ENCODE data around the gene PI4KA.

PI4KA gene

DNA sequence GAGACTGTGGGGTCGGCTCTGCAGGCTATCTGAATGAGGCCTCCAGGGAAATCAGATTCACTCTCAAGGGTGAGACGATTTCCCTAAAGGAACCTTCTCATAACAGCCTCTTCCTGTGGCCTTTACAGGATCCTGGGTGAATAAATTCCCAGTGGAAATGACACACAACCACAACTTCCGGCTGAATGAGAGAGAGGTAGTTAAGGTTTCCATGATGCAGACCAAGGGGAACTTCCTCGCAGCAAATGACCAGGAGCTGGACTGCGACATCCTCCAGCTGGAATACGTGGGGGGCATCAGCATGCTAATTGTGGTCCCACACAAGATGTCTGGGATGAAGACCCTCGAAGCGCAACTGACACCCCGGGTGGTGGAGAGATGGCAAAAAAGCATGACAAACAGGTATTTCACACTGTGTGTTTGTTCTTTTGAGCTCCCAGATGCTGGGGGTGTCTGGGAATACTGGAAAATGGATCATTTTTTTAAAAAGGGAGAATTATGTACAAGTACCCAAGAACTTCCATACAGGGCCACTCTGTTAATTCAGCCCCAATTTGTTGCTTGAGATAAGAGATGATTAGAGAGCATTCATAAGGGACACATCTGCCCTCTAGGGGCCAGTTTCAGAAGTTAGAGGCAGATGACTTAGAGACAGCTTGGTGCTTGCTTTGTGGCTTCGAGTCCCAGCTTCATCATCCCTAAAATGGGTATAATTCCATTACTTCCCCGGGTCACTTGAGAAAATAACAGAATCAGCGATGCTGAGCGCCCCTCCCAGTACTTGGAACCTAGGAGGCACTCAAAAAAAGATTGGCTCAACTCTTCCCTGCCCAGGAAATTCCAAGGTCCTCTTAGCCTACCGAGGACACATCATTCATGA lies 74.5 kb downstream of the PI4KA start:
- Histone ChIP-seq H3K9me3 (no peaks in the 10 kb centered on the region), H3K4me1 (no peaks in the 10 kb centered on the region), H3K27me3 (ENCODE audit: low read depth) (no peaks in the 10 kb centered on the region), H3K4me3 (no peak overlapping the region), H3K36me3 (replicated peaks) (peaks cover 8% of the 10 kb centered on the region; the same call in 1 of the 2 replicates)
- DNase-seq (ENCODE audit: low spot score in 2 of 2), result peak; percentile 41 to 60
- in situ Hi-C loops (cut with MboI; ENCODE audit: low sequenced_read_pairs), result no loop called here

DNA sequence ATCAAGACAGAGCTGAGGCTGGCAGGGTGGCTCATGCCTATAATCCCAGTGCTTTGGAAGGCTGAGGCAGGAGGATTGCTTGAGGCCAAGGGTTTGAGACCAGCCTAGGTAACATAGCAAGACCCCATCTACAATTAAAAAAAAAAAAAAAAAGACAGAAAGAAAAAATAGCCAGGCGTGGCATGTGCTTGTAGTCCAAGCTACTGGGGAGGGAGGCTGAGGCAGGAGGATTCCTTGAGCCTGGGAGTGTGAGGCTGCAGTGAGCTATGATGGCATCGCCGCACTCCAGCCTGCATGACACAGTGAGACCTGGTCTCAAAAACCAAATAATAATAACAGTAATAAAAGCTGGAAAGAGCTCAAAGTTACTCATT lies 75.3 kb downstream of the PI4KA start:
- in situ Hi-C loops (cut with MboI; ENCODE audit: low sequenced_read_pairs), result no loop called here
- Histone ChIP-seq H3K4me3 (no peak overlapping the region), H3K9me3 (no peaks in the 10 kb centered on the region), H3K27me3 (ENCODE audit: low read depth) (no peaks in the 10 kb centered on the region), H3K36me3 (replicated peaks) (peaks cover 3% of the 10 kb centered on the region; the same call in 1 of the 2 replicates), H3K4me1 (no peaks in the 10 kb centered on the region)
- no peak for DNase-seq (ENCODE audit: low spot score in 2 of 2)

DNA sequence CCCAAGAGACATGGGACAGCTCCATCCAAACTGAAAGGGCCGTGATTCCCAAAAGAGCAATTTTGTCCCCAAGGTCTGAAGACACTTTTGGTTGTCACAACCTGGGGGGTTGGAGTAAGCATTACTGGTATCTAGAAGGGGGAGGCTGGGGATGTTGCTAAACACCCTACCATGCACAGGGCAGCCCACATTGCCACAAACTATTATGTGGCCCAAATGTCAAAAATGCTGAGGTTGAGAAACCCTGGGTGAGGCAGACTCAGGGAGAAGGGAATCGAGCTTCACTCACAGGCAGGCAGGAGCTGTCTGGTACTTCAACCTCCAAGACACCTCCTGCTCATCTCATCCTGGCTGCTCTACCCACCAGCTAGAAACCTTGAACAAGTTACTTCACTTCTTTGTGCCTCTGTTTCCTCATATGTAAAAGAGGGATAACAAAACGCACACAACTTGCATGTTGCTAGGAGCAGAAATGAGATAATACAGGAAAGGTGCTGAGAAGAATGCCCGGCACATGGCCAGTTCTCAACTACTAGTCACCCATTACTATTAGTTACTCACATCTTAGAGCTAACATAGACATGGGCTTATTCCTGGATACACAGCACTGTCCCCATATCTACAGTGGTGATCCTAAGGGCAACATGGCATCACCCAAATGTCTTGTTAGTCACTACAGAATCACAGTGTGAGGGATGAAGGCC lies 75.9 kb downstream of the PI4KA start:
- H3K36me3 ChIP-seq (replicated peaks), result peaks cover under 1% of the 10 kb centered on the region; the same call in 1 of the 2 replicates
- no peaks in the 10 kb centered on the region for H3K9me3 ChIP-seq
- H3K27me3 ChIP-seq (ENCODE audit: low read depth), result no peaks in the 10 kb centered on the region
- DNase-seq (ENCODE audit: low spot score in 2 of 2), result no peak
- H3K4me3 ChIP-seq, result no peak overlapping the region
- no peaks in the 10 kb centered on the region for H3K4me1 ChIP-seq
- in situ Hi-C loops (cut with MboI; ENCODE audit: low sequenced_read_pairs), result no loop called here

DNA sequence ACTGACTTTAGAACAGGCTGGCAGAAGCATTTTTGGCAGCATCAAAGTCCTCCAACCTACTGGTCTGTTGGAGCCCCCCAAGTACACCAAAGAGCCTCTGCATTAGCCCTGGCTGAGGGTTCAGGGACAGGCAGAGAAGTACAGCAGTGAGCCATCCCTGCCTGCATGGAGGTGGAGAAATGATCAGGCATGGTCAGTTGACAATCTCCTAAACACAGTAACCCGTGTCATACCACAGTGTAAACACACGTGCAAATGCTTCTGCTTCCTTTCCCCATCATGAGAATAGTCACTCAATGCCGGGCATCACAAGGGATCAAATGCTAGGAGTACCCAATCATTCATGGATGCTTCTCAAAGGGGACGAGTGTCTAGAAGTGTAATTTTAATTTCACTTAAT lies 76.5 kb downstream of the PI4KA start:
- DNase-seq (ENCODE audit: low spot score in 2 of 2), result no peak
- in situ Hi-C loops (cut with MboI; ENCODE audit: low sequenced_read_pairs), result no loop called here
- no peaks in the 10 kb centered on the region for H3K36me3 ChIP-seq (replicated peaks)

DNA sequence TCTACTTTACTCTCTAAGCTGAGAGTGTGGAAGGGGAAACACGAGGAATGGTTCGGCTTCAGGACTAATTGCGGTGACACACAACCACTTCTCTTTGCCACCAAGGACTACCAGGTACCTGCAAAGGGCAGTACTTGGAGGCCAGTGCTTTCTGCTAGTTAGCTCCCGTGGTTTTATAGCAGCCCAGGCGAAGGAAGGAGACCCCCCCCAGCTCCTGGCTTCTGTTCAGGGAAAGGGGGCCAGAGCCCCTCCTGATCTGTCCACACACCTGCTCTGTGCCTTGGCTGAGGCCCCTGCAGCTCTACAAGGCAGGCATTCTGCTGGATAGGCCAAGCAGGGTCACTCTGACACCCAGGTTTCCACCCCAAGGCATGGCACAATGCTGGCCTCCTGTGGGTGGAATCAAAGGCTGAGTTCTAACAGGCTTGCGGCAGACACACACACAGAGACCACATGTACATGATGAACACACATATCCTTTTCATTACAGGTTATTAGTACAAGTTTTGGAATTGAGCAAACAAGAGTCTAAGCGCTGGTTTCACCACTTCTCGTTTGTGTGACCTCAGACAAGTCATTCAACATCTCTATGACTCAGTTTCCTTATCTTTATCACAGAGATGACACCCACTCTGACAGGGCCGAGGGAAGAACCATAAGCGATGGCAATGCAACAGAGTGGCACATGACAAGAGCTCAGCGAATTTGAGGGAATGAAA lies 77.2 kb downstream of the PI4KA start:
- Histone ChIP-seq H3K36me3 (replicated peaks) (no peaks in the 10 kb centered on the region), H3K27me3 (ENCODE audit: low read depth) (no peaks in the 10 kb centered on the region), H3K4me1 (no peaks in the 10 kb centered on the region), H3K9me3 (no peaks in the 10 kb centered on the region), H3K4me3 (no peak overlapping the region)
- in situ Hi-C loops (cut with MboI; ENCODE audit: low sequenced_read_pairs), result no loop called here
- DNase-seq (ENCODE audit: low spot score in 2 of 2), result no peak

More for the DNA sequence above, 76.5 kb downstream of the PI4KA start:
- Histone ChIP-seq H3K4me3 (no peak overlapping the region), H3K4me1 (no peaks in the 10 kb centered on the region), H3K9me3 (no peaks in the 10 kb centered on the region), H3K27me3 (ENCODE audit: low read depth) (no peaks in the 10 kb centered on the region)

DNA sequence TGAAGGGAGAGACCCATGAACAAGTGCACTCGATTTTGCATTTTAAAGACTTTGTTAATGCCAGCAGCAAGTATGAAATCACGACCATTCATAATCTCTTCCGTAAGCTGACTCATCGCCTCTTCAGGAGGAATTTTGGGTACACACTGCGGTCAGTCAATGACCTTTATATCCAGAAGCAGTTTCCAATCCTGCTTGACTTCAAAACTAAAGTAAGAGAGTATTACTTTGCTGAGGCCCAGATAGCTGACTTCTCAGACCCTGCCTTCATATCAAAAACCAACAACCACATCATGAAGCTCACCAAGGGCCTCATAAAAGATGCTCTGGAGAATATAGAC lies 78.8 kb downstream of the PI4KA start:
- no peaks in the 10 kb centered on the region for H3K9me3 ChIP-seq
- H3K4me3 ChIP-seq, result no peak overlapping the region
- no peaks in the 10 kb centered on the region for H3K27me3 ChIP-seq (ENCODE audit: low read depth)
- H3K36me3 ChIP-seq (replicated peaks), result no peaks in the 10 kb centered on the region
- in situ Hi-C loops (cut with MboI; ENCODE audit: low sequenced_read_pairs), result no loop called here
- no peaks in the 10 kb centered on the region for H3K4me1 ChIP-seq
- no peak for DNase-seq (ENCODE audit: low spot score in 2 of 2)

DNA sequence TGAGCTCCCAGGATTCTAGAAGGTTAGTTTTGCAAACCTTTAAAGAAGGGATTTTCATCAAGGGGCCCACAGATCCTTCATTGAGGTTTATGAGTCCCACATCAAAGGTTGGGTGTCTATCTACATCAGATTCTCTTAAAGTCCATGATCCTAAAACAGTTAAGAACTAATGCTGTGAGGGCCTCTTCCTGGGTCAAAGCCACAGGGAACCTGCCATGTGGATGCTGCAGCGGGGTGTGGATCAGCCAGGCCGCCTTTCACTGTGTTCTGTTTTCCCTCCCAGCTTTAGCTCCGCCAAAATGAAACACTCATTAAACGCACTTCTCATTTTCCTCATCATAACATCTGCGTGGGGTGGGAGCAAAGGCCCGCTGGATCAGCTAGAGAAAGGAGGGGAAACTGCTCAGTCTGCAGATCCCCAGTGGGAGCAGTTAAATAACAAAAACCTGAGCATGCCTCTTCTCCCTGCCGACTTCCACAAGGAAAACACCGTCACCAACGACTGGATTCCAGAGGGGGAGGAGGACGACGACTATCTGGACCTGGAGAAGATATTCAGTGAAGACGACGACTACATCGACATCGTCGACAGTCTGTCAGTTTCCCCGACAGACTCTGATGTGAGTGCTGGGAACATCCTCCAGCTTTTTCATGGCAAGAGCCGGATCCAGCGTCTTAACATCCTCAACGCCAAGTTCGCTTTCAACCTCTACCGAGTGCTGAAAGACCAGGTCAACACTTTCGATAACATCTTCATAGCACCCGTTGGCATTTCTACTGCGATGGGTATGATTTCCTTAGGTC lies 79.4 kb downstream of the PI4KA start:
- H3K4me1 ChIP-seq, result no peaks in the 10 kb centered on the region
- in situ Hi-C loops (cut with MboI; ENCODE audit: low sequenced_read_pairs), result no loop called here

DNA sequence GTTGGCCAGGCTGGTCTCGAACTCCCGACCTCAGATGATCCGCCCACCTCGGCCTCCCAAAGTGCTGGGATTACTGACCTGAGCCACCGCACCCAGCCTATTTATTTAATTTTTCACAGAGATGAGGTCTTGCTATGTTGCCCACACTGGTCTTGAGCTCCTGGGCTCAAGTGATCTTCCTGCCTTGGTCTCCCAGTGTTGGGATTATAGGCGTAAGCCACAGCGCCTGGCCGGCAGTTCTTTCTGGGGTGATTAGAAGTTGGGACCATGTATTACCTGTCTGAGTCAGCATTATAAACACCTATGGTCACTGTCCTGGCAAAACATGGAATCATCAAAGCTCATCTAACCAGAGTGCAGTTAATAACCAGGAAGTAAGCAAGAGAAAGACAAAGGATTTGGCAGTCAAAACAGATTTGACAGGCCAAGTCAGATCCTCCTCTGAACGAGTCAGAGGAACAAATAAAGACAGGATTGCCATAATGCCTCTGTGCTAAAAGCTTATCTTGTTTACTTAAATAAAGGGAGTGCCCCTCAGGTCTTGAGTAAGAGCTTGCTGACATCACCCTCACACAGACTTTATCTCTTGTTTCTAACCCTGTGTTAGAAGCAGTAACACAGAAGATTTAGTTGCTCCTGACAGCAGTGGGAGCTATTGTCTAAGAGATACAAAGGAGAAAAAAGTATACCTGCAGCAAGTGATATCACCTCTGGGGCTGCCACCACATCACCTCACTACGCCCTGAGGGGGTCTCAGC lies 81.0 kb downstream of the PI4KA start:
- no peaks in the 10 kb centered on the region for H3K9me3 ChIP-seq
- H3K4me1 ChIP-seq, result no peaks in the 10 kb centered on the region
- no peak for DNase-seq (ENCODE audit: low spot score in 2 of 2)
- H3K4me3 ChIP-seq, result no peak overlapping the region
- no peaks in the 10 kb centered on the region for H3K36me3 ChIP-seq (replicated peaks)
- in situ Hi-C loops (cut with MboI; ENCODE audit: low sequenced_read_pairs), result no loop called here
- H3K27me3 ChIP-seq (ENCODE audit: low read depth), result no peaks in the 10 kb centered on the region

More for the DNA sequence above, 79.4 kb downstream of the PI4KA start:
- no peaks in the 10 kb centered on the region for H3K36me3 ChIP-seq (replicated peaks)
- no peak overlapping the region for H3K4me3 ChIP-seq
- no peaks in the 10 kb centered on the region for H3K27me3 ChIP-seq (ENCODE audit: low read depth)
- no peaks in the 10 kb centered on the region for H3K9me3 ChIP-seq
- DNase-seq (ENCODE audit: low spot score in 2 of 2), result no peak

DNA sequence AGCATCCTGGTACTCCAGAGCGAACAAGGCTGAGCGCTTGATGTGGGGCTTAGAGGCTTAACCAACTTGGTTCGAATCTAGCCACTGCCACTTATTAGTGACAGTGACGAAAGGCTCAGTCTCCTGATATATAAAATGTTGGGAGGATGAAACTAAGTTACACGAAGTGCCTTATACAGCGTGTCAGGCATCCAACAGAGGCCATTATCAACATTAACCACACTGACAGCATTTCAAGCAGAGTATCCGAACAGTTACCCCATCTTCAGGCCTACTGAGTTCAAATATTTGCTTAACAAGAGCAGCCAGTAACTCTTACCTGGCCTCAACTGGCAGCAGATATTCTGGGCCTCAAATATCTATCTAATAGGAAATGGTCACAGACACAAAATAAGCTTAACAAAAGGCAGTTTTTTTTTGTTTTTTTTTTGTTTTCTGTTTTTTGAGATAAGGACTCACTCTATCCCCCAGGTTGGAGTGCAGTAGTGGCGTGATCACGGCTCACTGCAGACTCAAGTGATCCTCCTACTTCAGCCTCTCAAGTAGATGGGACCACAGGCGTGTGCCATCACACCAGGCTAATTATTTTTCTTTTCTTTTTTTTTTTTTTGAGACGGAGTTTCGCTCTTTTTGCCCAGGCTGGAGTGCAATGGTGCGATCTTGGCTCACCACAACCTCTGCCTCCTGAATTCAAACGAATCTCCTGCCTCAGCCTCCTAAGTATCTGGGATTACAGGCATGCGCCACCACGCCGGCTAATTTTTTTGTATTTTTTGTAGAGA lies 81.8 kb downstream of the PI4KA start:
- Histone ChIP-seq H3K4me1 (no peaks in the 10 kb centered on the region), H3K36me3 (replicated peaks) (no peaks in the 10 kb centered on the region), H3K4me3 (no peak overlapping the region), H3K9me3 (no peaks in the 10 kb centered on the region), H3K27me3 (ENCODE audit: low read depth) (no peaks in the 10 kb centered on the region)
- in situ Hi-C loops (cut with MboI; ENCODE audit: low sequenced_read_pairs), result no loop called here
- DNase-seq (ENCODE audit: low spot score in 2 of 2), result no peak

DNA sequence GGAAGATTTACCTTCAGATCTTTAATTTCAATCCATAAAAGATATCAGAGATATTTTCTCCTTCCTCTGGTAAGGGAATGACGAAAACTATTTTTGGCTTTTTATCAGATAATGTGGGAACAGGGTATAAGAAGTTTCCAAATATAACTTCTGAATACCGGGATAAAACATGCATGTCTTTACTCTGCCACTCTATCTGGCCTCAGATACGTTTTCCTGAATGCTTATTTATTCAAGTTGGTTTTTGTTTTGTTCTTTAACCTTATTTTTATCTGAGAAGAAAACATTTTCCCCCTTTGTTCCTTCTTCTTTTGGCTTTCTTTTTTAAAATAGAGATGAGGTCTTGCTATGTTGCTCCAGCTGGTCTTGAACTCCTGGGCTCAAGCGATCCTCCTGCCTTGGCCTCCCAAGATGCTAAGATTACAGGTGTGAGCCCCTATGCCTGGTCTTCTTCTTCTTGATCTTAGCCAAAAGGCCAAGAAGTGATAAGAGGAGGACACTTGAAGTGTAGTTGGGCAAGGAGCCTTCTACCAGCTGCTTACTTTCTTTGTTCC lies 83.2 kb downstream of the PI4KA start:
- no peaks in the 10 kb centered on the region for H3K36me3 ChIP-seq (replicated peaks)
- H3K9me3 ChIP-seq, result no peaks in the 10 kb centered on the region
- no peaks in the 10 kb centered on the region for H3K27me3 ChIP-seq (ENCODE audit: low read depth)
- no peak overlapping the region for H3K4me3 ChIP-seq
- no peak for DNase-seq (ENCODE audit: low spot score in 2 of 2)
- in situ Hi-C loops (cut with MboI; ENCODE audit: low sequenced_read_pairs), result no loop called here
- H3K4me1 ChIP-seq, result no peaks in the 10 kb centered on the region

DNA sequence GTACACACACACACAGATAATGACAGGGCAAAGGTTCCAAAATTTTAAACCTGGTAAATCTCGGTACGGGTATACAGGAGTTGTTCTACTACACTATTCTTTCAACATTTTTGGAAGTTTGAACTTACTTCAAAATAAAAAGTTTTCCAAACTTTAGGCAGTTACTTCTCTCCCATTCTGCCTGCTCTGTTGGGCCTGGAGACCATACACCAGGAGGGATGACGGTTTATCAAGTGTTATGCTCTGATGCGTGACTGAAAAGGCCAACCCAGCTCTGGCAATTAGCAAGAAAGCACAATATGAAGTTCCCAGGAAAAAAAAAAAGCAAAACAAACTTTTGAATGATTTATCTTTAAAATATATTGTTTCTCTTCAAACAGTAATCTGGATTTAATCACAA lies 83.7 kb downstream of the PI4KA start:
- Histone ChIP-seq H3K4me3 (no peak overlapping the region), H3K4me1 (no peaks in the 10 kb centered on the region), H3K27me3 (ENCODE audit: low read depth) (no peaks in the 10 kb centered on the region), H3K9me3 (no peaks in the 10 kb centered on the region), H3K36me3 (replicated peaks) (no peaks in the 10 kb centered on the region)
- DNase-seq (ENCODE audit: low spot score in 2 of 2), result no peak
- in situ Hi-C loops (cut with MboI; ENCODE audit: low sequenced_read_pairs), result no loop called here

DNA sequence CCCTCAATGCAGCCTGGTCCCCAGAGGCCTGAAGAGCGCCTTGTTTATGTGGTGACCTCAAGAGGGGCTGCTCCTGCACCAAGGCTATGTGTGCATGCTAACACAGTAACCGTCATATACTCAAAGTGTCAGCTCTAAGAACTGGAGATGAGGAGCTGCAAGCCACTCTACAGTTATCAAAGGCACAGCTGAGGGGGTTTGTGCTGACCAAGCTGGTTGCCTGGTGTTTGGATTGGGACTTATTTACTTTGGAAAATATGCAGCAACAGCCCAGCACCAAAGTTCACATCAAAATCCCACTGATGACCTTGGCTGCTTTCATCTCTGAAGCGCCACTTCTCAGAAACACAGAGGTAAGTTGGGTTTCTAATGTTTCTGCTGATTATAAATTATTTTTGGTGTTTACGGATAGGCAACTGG lies 84.8 kb downstream of the PI4KA start, which contains the start of gene SERPIND1:
TSS of gene SERPIND1 (plus strand) at position 321 of the 420 bp plus-strand sequence. CDS start 5,200 bp downstream, outside the sequence.
- in situ Hi-C loops (cut with MboI; ENCODE audit: low sequenced_read_pairs), result no loop called here
- no peaks in the 10 kb centered on the region for H3K4me1 ChIP-seq
- no peak within 1 kb of the TSS for H3K4me3 ChIP-seq
- no peak for DNase-seq (ENCODE audit: low spot score in 2 of 2)
- no peaks in the 10 kb centered on the region for H3K36me3 ChIP-seq (replicated peaks)
- no peaks in the 10 kb centered on the region for H3K27me3 ChIP-seq (ENCODE audit: low read depth)
- no peaks in the 10 kb centered on the region for H3K9me3 ChIP-seq

Measured in HAP-1 (cell line).